CD14-positive monocyte (primary cell): Measurements from ENCODE around the gene SMARCB1. TPM values are rescaled to one million over a fixed set of nuclear protein-coding genes. Genes with fewer than 3 reads are reported as not detected.
"Not testable (repeated sequence)": the region's sequence is repeated elsewhere in the genome, so short reads cannot be mapped to it uniquely, and the experiment has no call there.

Experiments
- DNase-seq, 3 donors: peaks; one replicate each; pipeline ENCODE4 v3.0.0-alpha.2; 2011 to 2022
- H2AFZ ChIP-seq: 2 replicates; pipeline ENCODE4 v1.6.0; 2012; ENCODE audit warnings: mild to moderate bottlenecking, low read depth, low read length, inconsistent platforms; ENCODE audit not compliant: insufficient read depth, poor library complexity, severe bottlenecking
- H3K27ac ChIP-seq, 2 donors: 1 replicate in 1 of 2; 2 replicates in 1 of 2; pipeline ENCODE4 v1.5.1; 2012 to 2013; ENCODE audit warnings: low read length in 2 of 2, control low read depth in 1 of 2, inconsistent platforms in 1 of 2, low read depth in 1 of 2, mild to moderate bottlenecking in 1 of 2
- H3K27me3 ChIP-seq, 2 donors: one replicate each; pipeline versions ENCODE4 v1.6.0 to v1.6.1; 2011 to 2013; ENCODE audit warnings: low read length in 2 of 2; ENCODE audit not compliant: control insufficient read depth in 2 of 2, insufficient read depth in 2 of 2
- H3K36me3 ChIP-seq, 2 donors: replicated peaks in 1 of 2; 1 replicate in 1 of 2; 2 replicates in 1 of 2; pipeline versions ENCODE4 v1.5.1 to v1.6.1; 2012 to 2013; ENCODE audit warnings: low read length in 2 of 2, control low read depth in 1 of 2, inconsistent platforms in 1 of 2, mild to moderate bottlenecking in 1 of 2; ENCODE audit not compliant: insufficient read depth in 2 of 2, control insufficient read depth in 1 of 2
- H3K4me1 ChIP-seq, 2 donors: 1 replicate in 1 of 2; 2 replicates in 1 of 2; pipeline versions ENCODE4 v1.5.1 to v1.6.1; 2012 to 2013; ENCODE audit warnings: low read length in 2 of 2, control low read depth in 1 of 2, inconsistent platforms in 1 of 2, mild to moderate bottlenecking in 1 of 2, moderate library complexity in 1 of 2; ENCODE audit not compliant: insufficient read depth in 2 of 2, control insufficient read depth in 1 of 2
- H3K4me2 ChIP-seq: replicated peaks from 2 replicates; pipeline ENCODE3; 2012; ENCODE audit warnings: low read length, moderate library complexity, mild to moderate bottlenecking; ENCODE audit not compliant: poor library complexity, severe bottlenecking; ENCODE audit errors: extremely low read depth
- H3K4me3 ChIP-seq, 3 experiments: fragments of 200-600 bp in 1 of 3; sonication (generic) in 1 of 3; replicated peaks in 1 of 3; 1 replicate in 2 of 3; 2 replicates in 1 of 3; pipeline ENCODE4 v1.5.1; 2011 to 2013; ENCODE audit warnings: low read length in 3 of 3, mild to moderate bottlenecking in 3 of 3, control low read depth in 2 of 3, low read depth in 2 of 3, inconsistent platforms in 1 of 3, moderate library complexity in 1 of 3
- H3K79me2 ChIP-seq: 2 replicates; pipeline ENCODE4 v1.6.0; 2012; ENCODE audit warnings: mild to moderate bottlenecking, control low read depth, inconsistent platforms, low read length, moderate library complexity; ENCODE audit not compliant: insufficient read depth
- H3K9ac ChIP-seq: 2 replicates; pipeline ENCODE4 v1.6.0; 2017; ENCODE audit warnings: low read length, mild to moderate bottlenecking; ENCODE audit not compliant: insufficient read depth, poor library complexity, severe bottlenecking
- H3K9me3 ChIP-seq, 2 donors: replicated peaks in 1 of 2; 1 replicate in 1 of 2; 2 replicates in 1 of 2; pipeline versions ENCODE4 v1.5.1 to v1.6.1; 2012 to 2013; ENCODE audit warnings: low read length in 2 of 2, control low read depth in 1 of 2; ENCODE audit not compliant: control insufficient read depth in 1 of 2, insufficient read depth in 1 of 2
- H4K20me1 ChIP-seq: 2 replicates; pipeline ENCODE4 v1.6.0; 2012; ENCODE audit warnings: mild to moderate bottlenecking, low read length, control low read depth, moderate library complexity; ENCODE audit not compliant: insufficient read depth
- H3K27ac Mint-ChIP-seq, 7 donors: one replicate each; pipeline ENCODE4 v1.8.0; 2020; ENCODE audit warnings: mild to moderate bottlenecking in 7 of 7, mixed read lengths in 7 of 7, moderate library complexity in 6 of 7, inconsistent platforms in 2 of 7
- H3K27me3 Mint-ChIP-seq, 3 donors: one replicate each; pipeline ENCODE4 v1.8.0; 2021 to 2022; ENCODE audit warnings: low read depth in 3 of 3, mild to moderate bottlenecking in 3 of 3, mixed read lengths in 3 of 3, moderate library complexity in 3 of 3, inconsistent platforms in 1 of 3
- H3K36me3 Mint-ChIP-seq, 2 donors: one replicate each; pipeline ENCODE4 v1.8.0; 2020; ENCODE audit warnings: mixed read lengths in 2 of 2, inconsistent platforms in 1 of 2, mild to moderate bottlenecking in 1 of 2
- H3K4me1 Mint-ChIP-seq: one replicate; pipeline ENCODE4 v1.8.0; 2020; ENCODE audit warnings: mild to moderate bottlenecking, mixed read lengths
- H3K4me3 Mint-ChIP-seq, 2 donors: one replicate each; pipeline ENCODE4 v1.8.0; 2020; ENCODE audit warnings: mild to moderate bottlenecking in 2 of 2, mixed read lengths in 2 of 2, moderate library complexity in 1 of 2
- H3K9me3 Mint-ChIP-seq, 7 donors: one replicate each; pipeline ENCODE4 v1.8.0; 2020 to 2022; ENCODE audit warnings: mixed read lengths in 7 of 7, mild to moderate bottlenecking in 6 of 7, moderate library complexity in 6 of 7, inconsistent platforms in 2 of 7
- CTCF ChIP-seq: fragments of 200-600 bp; IDR thresholded peaks from one replicate; pipeline ENCODE4 v1.8.0; 2022; ENCODE audit warnings: antibody characterized with exemption, mild to moderate bottlenecking
- WGBS: methylation state at CpG from one replicate; pipeline ENCODE4 v1.1.5; 2013; ENCODE audit warnings: missing lambda C conversion rate; ENCODE audit not compliant: insufficient coverage; 5-methylcytosine and 5-hydroxymethylcytosine counted together
- intact Hi-C, 2 donors: fragments of 100-400 bp; cut with micrococcal nuclease; formaldehyde crosslinking; loops; one replicate each; pipeline versions ENCODE4 v1.15.0 to v1.15.1; 2023
- polyA plus RNA-seq, 3 donors: library from polyadenylated mRNA; depleted of rRNA in 1 of 3; unstranded in 2 of 3; stranded (reverse) in 1 of 3; fragments of 300-500 nt in 2 of 3; fragments of >200 nt in 1 of 3; fragmentation: Illumina TruSeq in 2 of 3; gene quantifications; 1 replicate in 2 of 3; 2 replicates in 1 of 3; pipeline ENCODE4 v1.2.3, GENCODE V29; 2012 to 2021

SMARCB1 gene
- polyA plus RNA-seq, 3 donors = 30.3 to 71.8 (median 31.5) TPM

GRCh38 chr22:23862103-23862502 lies 75.3 kb downstream of the SMARCB1 start:
- no peak overlapping the region for H3K4me2 ChIP-seq
- peaks cover 10% of the 10 kb centered on the region in 2 donors for H3K4me1 ChIP-seq
- peaks cover 8% of the 10 kb centered on the region for H3K4me1 Mint-ChIP-seq
- H3K27me3 Mint-ChIP-seq = peaks cover 0 to 4% (median 0%) of the 10 kb centered on the region in 3 donors
- peak in 1 of 3 donors; percentile 17 for DNase-seq
- intact Hi-C loops = no loop called here
- H3K9ac ChIP-seq = no peak overlapping the region
- no peak overlapping the region for H2AFZ ChIP-seq
- no peaks in the 10 kb centered on the region for H3K36me3 ChIP-seq
- peaks cover 0 to 2% of the 10 kb centered on the region in 2 donors for H3K36me3 Mint-ChIP-seq
- no peaks in the 10 kb centered on the region for H3K79me2 ChIP-seq
- H3K4me3 Mint-ChIP-seq = peak overlapping the region in 1 of 2 donors; percentile 12
- H4K20me1 ChIP-seq = no peaks in the 10 kb centered on the region
- no peaks in the 10 kb centered on the region for H3K9me3 Mint-ChIP-seq
- no peak overlapping the region for H3K4me3 ChIP-seq
- H3K9me3 ChIP-seq = no peaks in the 10 kb centered on the region
- H3K27me3 ChIP-seq = no peaks in the 10 kb centered on the region
- H3K27ac ChIP-seq = no peak overlapping the region
- peak; percentile 45 for TF ChIP-seq CTCF
- H3K27ac Mint-ChIP-seq = no peak overlapping the region
- no CpG with 5 or more reads among the region's 3 CpGs for WGBS

GRCh38 chr22:23864499-23865154 lies 77.9 kb downstream of the SMARCB1 start:
- H3K4me3 Mint-ChIP-seq, H3K4me1 Mint-ChIP-seq, H3K9me3 Mint-ChIP-seq, DNase-seq, intact Hi-C loops, H3K4me1 ChIP-seq, H3K9me3 ChIP-seq, H3K4me3 ChIP-seq, H3K79me2 ChIP-seq, H3K4me2 ChIP-seq, H3K27ac ChIP-seq, H3K36me3 Mint-ChIP-seq, H3K27me3 ChIP-seq, H2AFZ ChIP-seq, H3K36me3 ChIP-seq, H3K9ac ChIP-seq, H4K20me1 ChIP-seq, H3K27ac Mint-ChIP-seq, H3K27me3 Mint-ChIP-seq: not testable (repeated sequence)
- WGBS = 96% methylated on average over 4 of the region's 11 CpGs
